Islet precursor cell (in vitro differentiated cells): ENCODE data around the gene USP48.

Experiments
- DNase-seq: peaks from one replicate; pipeline ENCODE4 v3.0.0-alpha.2; 2018

The USP48 gene

GRCh38 chr1:21651214-21652042 lies 131.5 kb downstream of the USP48 start:
- peak; percentile 80 for DNase-seq

- DNase-seq, result no peak
These were observed 132.5 kb downstream of the USP48 start for GRCh38 chr1:21650400-21650799.

DNA sequence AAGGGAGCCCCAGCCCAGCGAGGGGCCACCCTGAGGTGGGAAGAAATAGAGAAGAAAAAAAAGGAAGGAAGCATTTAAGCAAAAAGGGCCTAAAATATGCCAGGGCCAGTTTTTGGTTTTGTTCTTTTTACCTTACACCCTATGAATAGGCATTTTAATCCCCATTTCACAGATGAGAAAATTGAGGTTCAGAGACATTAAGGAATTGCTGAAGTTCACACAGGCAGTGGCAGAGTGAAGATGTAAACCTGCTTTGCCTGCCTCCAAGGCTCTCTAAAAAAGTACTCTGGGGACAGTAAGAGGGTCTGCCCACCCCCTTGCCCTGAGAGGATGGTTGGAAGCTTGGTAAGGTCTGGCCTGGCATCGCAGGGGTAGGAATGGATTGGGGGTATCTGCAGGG lies 133.6 kb downstream of the USP48 start:
- no peak for DNase-seq

GRCh38 chr1:21648791-21649190 lies 134.2 kb downstream of the USP48 start:
- DNase-seq, result no peak

DNA sequence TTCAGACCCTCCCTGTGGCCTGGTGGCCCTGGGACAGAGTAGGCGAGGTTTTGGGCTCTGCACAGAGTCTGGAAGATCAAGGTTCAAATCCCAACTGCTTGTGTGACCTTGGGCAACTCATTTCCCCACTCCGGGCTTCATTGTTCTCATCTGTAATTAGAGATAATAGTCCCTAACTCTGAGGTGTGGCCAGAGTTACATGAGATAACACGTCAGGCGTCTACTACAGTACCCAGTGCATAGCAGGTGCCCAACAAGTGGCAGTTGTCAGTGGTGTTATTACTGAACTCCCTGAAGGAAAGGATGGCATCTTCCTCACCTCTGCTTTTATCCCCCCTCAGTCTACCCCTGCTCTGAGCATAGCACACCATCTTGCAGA lies 134.6 kb downstream of the USP48 start:
- DNase-seq, result no peak

DNA sequence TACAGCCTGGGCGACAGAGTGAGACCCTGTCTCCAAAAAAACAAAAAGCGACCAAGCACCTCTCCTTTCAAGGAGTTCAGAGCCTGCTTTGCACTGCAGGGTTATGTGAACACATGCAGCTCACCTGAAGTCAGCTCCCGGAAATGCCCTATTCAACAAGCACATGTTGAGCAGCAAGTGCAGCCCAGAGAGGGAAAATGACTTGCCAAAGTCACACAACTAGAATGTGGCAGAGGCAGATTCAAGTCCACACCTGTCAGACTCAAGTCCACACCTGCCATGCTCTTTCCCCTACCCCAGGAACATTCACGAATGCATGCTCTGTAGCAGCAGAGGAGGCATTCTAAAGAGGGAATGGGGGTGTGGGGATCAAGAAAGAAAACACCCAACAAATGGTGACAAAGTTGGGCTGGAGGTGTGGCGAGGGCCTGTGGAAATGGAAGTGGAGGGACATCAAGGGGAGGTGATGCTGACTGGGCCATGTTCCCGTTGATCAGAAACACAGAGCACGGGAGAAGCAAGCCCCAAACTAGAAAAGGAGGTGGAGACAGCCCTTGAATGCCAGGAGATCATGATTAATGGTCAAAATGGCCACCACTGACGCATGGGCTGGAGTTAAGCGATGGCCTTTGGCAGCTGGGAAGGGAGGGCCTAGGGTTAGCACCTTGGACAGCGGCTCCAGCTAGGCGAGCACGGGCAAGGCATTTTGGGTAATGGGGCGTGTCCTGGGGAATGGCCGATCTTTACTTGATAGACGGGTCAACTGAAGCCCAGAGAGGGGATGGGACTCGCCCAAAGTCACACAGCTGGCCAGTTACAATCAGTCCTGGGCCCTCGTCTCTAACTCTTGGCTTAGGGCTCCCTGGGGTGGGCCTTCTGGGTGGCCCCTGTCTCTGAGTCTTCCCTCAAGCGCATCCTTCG lies 135.3 kb downstream of the USP48 start:
- peak; percentile 91 for DNase-seq

- no peak for DNase-seq
These were observed 137.4 kb downstream of the USP48 start for GRCh38 chr1:21645550-21645949.

GRCh38 chr1:21644906-21645305 lies 138.0 kb downstream of the USP48 start:
- DNase-seq, result no peak

GRCh38 chr1:21644348-21644747 lies 138.6 kb downstream of the USP48 start:
- no peak for DNase-seq

DNA sequence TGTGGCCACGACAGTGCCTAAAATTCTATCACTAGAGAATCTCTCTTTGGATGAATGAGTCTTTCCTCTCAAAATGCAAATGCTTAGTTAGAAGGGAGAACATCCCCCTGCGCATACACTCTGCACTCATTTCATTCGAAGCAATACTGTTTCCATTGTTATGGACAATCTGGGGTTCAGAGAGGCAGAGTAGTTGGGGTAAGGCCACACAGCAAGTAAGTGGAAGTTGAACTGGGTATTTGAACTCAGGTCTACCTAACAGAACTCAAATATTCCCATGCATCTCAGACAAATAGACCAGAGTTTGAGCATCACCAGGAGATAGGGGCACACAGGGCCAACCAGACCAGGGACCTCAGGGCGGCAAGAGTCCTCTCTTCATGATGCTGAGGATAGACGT lies 139.3 kb downstream of the USP48 start:
- DNase-seq, result no peak

DNA sequence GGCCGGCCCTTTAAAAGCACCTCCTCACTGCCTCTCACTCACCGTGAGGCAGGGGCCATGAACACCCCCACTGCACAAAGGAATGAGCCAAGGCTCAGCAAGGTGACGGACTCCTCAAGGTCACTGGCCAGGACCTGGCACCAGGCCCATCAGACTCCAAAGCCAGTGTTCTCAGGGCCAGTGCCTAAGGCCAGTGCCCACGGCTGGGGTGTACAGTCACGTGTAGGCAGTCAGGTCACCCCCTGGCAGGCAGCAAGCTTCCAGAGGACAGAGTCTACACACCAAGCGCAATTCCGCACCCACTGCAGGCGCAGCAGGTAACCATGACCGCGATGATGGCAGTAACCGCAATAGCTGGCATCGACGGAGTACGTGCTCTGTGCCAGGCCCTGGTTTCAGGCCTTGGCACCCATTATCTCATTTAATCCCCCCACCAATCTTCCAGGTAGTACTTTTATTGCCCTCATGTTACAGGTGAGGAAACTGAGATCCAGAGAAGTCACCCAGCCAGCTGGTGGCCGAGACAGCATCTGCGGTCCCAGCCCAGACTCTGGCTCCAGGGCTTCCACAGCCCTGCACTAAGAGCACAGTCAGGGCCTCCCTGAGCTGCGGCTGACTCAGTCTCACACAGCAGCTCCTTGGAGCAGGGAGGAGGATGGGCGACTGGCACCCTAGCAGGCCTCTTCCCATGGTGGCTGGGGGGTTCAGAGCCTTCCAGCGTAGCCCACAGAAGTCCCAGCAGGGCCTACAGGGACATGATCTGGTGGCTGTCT lies 140.8 kb downstream of the USP48 start:
- DNase-seq, result no peak

- DNase-seq, result no peak
These were observed 141.4 kb downstream of the USP48 start for GRCh38 chr1:21641537-21641936.

DNA sequence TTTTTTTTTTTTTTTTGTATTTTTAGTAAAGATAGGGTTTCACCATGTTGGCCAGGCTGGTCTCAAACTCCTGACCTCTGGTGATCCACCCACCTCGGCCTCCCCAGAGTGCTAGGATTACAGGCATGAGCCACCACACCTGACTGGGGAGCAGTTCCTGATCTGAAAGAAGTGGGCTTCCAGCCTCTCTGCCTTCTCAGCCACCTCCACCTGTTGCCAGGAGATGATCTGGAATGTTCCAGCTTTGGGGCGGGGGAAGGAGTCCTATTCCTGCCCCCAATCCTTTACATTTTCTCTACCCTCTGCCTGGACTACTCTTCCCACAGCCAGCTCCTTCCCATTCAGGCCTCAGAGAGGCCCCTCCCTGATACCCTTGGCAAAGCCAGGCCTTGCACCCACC lies 141.9 kb downstream of the USP48 start:
- no peak for DNase-seq

- DNase-seq, result no peak
These were observed 142.3 kb downstream of the USP48 start for GRCh38 chr1:21640653-21641052.

DNA sequence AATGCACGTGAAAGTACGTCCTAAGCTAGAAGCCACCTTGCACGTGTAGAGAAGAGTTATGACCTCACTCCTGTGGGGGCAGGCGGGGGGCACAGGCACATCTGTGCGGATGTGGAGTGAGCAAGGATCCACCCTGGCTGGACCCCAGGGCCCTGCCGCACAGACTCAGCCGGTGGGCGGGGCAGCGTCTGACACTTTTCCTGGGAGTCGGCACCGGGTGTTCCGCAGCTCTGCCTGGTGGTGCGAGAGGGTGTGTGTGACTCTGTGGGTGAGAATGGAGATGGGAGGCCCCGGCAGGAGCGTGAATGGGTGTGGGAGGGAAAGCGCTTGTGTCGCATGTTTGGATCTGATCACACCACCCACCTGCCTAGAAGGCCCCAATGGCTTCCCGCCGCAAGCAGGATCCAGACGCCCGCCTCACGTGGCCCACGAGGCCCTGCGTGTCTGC lies 143.3 kb downstream of the USP48 start:
- no peak for DNase-seq

- DNase-seq, result peak; percentile 75
These were observed 144.2 kb downstream of the USP48 start for GRCh38 chr1:21638531-21639341.

- no peak for DNase-seq
These were observed 145.4 kb downstream of the USP48 start for GRCh38 chr1:21637514-21637913.

GRCh38 chr1:21636029-21636428 lies 146.9 kb downstream of the USP48 start:
- DNase-seq, result no peak

DNA sequence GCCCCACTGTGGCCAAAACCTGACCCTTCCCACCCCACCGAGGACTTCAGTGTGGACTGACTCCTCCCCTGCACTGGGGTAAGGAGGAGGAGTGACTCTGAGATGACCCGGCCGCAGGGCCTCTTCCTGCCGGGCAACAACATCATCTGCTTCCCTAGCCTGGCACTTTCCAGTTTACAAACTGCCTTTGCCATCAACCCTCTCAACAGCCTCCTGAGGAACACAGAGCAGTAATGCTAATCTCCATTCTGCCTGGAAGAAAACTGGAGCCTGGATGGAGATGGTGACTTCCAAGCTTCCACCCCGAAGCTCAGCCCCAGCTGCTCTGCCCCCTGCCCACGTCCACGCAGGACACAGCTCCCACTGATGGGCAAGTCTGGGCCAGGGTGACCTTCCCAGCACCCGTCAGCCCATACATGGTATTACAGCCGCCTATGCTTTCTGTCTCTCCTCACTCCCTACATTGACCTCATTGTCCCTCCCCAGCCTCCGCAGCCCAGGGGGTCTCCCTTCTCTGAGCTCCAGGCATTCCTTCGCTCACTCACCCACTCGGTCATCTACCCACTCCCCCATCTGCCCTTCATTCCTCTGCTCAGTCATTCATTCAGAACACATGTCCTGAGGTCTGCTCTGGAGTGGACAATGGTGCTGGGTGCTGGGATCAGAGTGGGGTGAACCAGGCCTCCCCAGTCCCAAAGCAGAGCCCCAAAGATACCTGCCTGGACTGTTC lies 148.0 kb downstream of the USP48 start:
- no peak for DNase-seq

DNA sequence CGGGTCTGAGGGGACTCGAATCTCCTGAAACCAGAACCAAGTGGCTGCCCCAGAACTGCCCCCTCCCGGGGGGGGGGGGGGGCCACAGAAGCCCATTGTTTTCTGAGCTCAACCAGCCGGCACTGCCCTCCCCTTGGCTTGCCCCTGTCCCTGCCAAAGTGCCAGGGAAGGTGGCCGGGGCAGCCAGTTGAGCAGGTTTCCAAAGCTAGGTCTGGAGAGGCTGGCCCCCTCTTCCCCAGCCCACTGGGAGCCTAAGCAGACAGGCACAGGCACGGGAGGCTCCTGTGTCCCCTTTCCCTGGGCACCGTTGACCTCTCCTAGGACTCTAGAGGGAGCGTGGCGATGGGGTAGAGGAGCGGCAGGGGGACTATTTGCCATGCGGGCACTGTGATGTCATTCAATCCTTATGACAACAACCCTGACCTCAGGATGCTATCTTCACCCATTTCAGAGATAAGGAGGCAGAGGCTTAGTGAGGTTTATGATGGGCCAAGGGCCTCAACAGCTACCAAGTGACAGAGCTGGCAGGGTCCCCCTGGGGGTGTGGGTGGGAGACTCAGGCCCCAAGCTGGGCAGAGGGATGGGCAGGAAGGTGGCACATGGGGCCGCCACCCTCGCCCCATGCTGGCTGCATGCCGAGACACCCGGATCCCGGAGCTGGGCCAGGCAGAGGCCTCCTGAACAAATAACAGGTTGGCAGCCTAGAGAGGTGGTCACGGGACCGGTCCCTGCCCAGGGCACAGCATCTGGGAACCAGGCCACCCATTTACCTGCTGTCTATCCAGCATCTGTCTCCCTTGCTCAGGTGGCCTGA lies 148.8 kb downstream of the USP48 start:
- DNase-seq, result no peak
